Measurements from ENCODE around the gene MAGEB17.

DNA sequence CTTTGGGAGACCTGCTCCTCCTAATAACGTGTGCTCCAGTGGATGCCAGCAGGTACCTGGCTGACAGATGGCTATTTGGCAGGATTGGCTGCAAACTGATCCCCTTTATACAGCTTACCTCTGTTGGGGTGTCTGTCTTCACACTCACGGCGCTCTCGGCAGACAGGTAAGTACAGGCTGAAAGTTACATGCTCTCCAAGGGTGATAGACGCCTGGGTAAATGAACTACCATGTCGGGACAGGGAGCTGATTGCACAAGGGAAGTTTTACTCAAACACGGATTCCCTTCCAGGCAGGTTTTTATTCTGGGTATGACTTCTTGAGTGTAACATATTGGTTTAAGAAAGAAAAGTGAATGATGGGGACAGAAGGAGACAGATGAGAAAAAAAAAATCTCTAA is 43.1 kb upstream of the MAGEB17 start:
- no peak for TF ChIP-seq POLR2AphosphoS5 (IDR thresholded peaks at IDR 0.05; ENCODE audit: borderline replicate concordance, low read depth, low read length)
- TF ChIP-seq EZH2 (IDR thresholded peaks at IDR 0.05): no peak
- no peak for TF ChIP-seq FOXP2 (optimal IDR thresholded peaks at IDR 0.05; ENCODE audit: control extremely low read depth, extremely low read length, insufficient read depth)

All from SK-N-MC (cell line).